ENCODE data around the gene RMND5B. TPM values are rescaled to one million over a fixed set of nuclear protein-coding genes. Genes with fewer than 3 reads are reported as not detected.

Gene RMND5B
- total RNA-seq, 4 donors from 2014 or later = 36.7 to 149 (median 37.8) TPM

GRCh38 chr5:178149199-178149932, 18.6 kb downstream of the RMND5B start:
- no peaks in the 10 kb centered on the region for H3K36me3 ChIP-seq
- H3K9me3 ChIP-seq = no peaks in the 10 kb centered on the region
- in situ Hi-C loops (cut with MboI; ENCODE audit: low pct_ligation_motif_present in 1 of 4, low pct_unique_long_range_greater_than_20kb in 1 of 4, low sequenced_read_pairs in 3 of 4) = no loop called here
- H3K4me1 ChIP-seq = peaks cover 7 to 16% (median 13%) of the 10 kb centered on the region in 4 donors
- H3K27ac ChIP-seq = no peak overlapping the region
- DNase-seq = no peak
- H3K27me3 ChIP-seq = no peaks in the 10 kb centered on the region
- 75 to 82% methylated on average over 2 to 11 of the region's 11 CpGs for WGBS, 2 donors (ENCODE audit: low coverage in 1 of 2)
- no peak for TF ChIP-seq CTCF (IDR thresholded peaks at IDR 0.05)
- TF ChIP-seq EP300 (IDR thresholded peaks at IDR 0.05; ENCODE audit: low read depth) = no peak
- no peak for TF ChIP-seq POLR2AphosphoS5 (IDR thresholded peaks at IDR 0.05)
- TF ChIP-seq POLR2A (IDR thresholded peaks at IDR 0.05) = no peak
- no peak overlapping the region for H3K4me3 ChIP-seq
- intact Hi-C loops (cut with DNase I; ENCODE audit: low total_unique reads) = no loop called here

- intact Hi-C loops (cut with DNase I; ENCODE audit: low total_unique reads) = no loop called here
- no peaks in the 10 kb centered on the region for H3K9me3 ChIP-seq
- no peak overlapping the region for H3K27ac ChIP-seq
- TF ChIP-seq CTCF (IDR thresholded peaks at IDR 0.05) (no peak), POLR2AphosphoS5 (IDR thresholded peaks at IDR 0.05) (peak in 2 of 3 donors; percentile 2 to 22)
- no peak overlapping the region for H3K4me3 ChIP-seq
- H3K4me1 ChIP-seq = peaks cover 7 to 16% (median 13%) of the 10 kb centered on the region in 4 donors
- H3K27me3 ChIP-seq = no peaks in the 10 kb centered on the region
- 60 to 76% methylated on average over 1 to 11 of the region's 11 CpGs for WGBS, 2 donors (ENCODE audit: low coverage in 1 of 2)
- in situ Hi-C loops (cut with MboI; ENCODE audit: low pct_ligation_motif_present in 1 of 4, low pct_unique_long_range_greater_than_20kb in 1 of 4, low sequenced_read_pairs in 3 of 4) = no loop called here
- H3K36me3 ChIP-seq = no peaks in the 10 kb centered on the region
- DNase-seq = no peak
Measured at GRCh38 chr5:178150977-178151734, 20.3 kb downstream of the RMND5B start.

- 37 to 41% methylated on average over 3 to 30 of the region's 31 CpGs for WGBS, 2 donors (ENCODE audit: low coverage in 1 of 2)
- H3K27me3 ChIP-seq = no peaks in the 10 kb centered on the region
- in situ Hi-C loops (cut with MboI; ENCODE audit: low pct_ligation_motif_present in 1 of 4, low pct_unique_long_range_greater_than_20kb in 1 of 4, low sequenced_read_pairs in 3 of 4) = no loop called here
Measured at GRCh38 chr5:178152491-178153444, 22.0 kb downstream of the RMND5B start.

More at GRCh38 chr5:178152491-178153444, 22.0 kb downstream of the RMND5B start:
- DNase-seq = no peak
- Histone ChIP-seq H3K9me3 (no peaks in the 10 kb centered on the region), H3K36me3 (no peaks in the 10 kb centered on the region), H3K4me1 (peaks cover 7 to 16% (median 13%) of the 10 kb centered on the region in 4 donors), H3K4me3 (peak overlapping the region; percentile 61 to 92 (median 79)), H3K27ac (peak overlapping the region; percentile 82 to 88 (median 84))
- intact Hi-C loops (cut with DNase I; ENCODE audit: low total_unique reads) = no loop called here
- TF ChIP-seq POLR2AphosphoS5 (IDR thresholded peaks at IDR 0.05) (no peak), CTCF (IDR thresholded peaks at IDR 0.05) (no peak), POLR2A (IDR thresholded peaks at IDR 0.05) (no peak), EP300 (IDR thresholded peaks at IDR 0.05; ENCODE audit: low read depth) (no peak)
